DMS53 treated with DMSO at 0.1 percent for 48 hours (cell line): ENCODE data around the gene LRRC10B.

Experiments used
- DNase-seq: peaks from one replicate; lab custom pipeline; 2025; ENCODE audit not compliant: unreplicated experiment; lab: John Stamatoyannopoulos, UW

LRRC10B gene

GRCh38 chr11:61486011-61486620 lies 22.4 kb upstream of the LRRC10B start:
- no peak for DNase-seq

DNA sequence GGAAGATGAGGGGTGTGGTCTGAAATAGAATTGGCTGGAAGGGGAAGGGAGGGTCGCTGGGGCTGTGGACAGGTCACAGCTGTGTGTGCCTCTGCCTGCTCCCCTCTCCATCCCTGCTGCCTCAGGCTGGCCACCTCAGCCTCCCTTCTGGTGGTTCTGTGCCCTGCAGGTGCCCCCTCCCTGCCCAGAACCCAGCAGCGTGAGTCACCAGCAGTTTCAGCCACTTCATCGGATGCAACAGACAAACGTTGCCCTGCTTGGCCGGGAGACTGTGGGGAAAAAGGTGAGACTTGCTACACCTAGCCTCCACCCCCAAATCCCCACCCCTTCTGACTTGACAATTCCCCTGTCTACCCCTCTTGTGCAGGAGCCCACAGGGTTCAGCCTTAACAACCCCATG lies 21.8 kb upstream of the LRRC10B start:
- no peak for DNase-seq

DNA sequence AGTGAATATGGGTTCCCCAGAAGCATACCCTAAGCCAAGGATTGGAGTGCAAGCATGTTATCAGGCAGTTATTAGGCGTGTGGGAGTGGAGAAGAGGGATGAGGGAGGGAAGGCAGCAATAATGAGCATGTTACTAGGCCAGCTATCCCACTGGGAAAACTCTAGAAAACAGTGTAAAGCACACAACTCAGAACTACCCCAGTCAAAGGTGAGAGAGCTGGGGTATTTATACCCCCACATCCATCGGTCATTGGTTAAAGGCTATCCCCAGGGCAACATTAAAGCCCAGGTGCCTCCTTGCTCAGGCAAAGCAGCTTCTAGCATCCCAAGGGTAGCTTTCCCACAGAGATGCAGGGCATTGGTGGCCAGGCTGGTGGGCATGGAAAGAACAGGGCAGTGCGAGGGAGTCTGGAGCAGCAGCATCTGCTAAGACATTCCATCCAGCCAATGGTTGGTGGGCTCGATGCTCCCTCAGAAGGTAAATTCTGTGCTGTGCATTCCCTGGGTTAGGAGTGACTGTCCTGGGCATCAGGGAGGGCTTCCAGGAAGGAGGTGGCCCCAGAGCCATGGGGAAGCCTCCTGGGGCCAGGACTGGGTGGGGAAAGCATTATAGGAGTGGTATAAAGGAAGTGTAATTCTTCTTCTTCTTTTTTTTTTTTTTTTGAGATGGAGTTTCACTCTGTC lies 21.1 kb upstream of the LRRC10B start:
- no peak for DNase-seq

DNA sequence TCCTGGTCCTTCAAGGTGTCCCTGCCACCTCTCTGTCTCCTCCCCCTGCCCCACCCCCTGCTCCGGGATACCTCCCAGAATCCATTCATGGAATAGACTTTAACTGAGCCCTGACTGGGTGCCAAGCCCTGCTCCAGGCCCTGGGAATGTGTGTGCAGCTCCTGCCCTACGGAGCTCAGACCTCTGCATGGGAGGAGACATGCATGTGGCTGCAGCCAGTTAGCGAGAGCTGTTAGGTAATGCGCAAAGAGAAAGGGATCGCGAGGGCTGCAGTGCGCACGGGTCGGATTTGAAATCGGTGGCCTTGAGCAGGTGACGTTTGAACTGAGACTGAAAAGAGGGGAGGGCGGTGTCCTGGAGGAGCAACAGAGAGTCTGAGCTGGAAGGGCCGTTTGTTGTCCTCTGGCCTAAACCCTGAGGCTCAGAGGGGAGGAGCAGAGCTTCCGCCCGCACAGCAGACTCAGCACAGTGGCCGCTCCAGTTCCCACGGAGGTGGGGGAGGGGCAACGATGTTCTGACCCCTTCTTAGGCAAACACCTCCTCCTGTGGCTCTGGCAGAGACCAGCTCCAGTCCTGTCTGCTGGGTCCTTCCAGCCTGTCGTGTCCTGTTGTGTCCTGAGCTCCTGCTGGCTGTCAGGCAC lies 19.8 kb upstream of the LRRC10B start:
- peak; percentile 98 for DNase-seq

DNA sequence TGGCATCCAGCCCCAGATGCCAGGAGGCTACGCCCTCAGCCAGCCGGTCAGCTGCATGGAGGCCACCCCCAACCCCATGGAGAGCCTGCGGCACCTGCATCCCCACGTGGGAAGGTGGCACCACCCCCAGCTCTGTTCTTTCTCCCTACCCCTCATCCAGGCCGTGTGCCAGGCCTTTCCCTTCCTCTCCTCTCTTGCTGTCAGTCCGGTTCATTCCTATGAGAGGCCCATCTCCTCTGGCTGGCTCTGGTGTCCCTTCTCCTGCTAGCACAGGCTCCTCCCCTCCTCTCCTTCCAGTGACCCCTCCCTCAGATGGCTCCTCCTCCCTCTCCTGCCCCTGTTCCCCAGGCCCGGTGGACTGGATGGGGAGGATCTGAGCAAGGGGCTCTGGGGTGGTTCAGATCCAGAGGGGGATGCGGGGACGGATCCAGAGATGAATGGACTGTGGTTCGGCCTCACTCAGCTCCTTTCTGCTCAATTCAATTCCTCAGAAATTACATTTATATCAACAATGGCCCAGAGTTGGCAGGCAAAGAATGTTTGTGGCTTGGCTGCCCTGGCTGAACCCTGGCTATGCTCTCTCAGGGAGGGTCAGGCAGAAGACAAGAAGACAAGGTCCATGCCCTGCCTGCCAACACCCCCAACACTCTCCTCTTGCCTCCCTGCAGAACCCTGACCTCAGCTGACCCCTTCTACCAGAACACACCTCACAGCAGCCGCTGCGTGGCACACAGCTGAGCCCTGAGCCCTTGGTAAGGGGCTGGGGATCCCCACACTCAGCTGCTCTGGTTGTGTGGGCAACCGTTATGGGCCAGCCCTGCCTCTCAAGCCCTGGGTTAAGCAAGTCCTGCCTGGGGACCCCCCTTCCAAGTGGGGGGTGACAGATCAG lies 18.5 kb upstream of the LRRC10B start:
- peak; percentile 74 for DNase-seq

- no peak for DNase-seq
These were observed 16.7 kb upstream of the LRRC10B start for GRCh38 chr11:61491736-61492395.

DNA sequence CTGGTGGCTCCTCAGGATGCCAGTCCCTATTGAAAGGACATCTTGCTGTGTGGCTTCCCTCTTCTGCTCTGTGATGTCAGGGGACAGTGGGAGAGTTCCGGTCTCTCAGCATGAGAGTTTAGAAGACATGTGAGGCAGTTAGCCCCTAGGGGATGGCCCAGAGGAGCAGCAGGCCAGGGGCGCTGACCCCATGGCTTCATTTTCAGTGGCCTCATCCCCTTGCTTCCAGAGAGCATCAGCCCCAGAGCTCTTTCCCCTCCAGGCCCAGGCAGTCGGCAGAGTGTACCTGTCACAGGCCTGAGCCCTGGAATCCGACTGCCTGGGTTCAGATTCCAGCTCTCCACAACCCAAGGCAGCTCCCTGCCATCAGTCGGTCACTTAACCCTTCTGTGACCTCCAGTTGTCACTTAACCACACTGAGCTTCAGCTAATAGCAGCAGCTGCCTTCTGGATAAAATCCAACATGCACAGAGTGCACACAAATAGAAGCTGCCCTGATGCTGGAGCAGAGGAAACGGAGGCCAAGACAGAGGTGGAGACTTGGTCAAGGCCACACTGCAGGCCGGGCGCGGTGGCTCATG lies 14.1 kb upstream of the LRRC10B start:
- no peak for DNase-seq

DNA sequence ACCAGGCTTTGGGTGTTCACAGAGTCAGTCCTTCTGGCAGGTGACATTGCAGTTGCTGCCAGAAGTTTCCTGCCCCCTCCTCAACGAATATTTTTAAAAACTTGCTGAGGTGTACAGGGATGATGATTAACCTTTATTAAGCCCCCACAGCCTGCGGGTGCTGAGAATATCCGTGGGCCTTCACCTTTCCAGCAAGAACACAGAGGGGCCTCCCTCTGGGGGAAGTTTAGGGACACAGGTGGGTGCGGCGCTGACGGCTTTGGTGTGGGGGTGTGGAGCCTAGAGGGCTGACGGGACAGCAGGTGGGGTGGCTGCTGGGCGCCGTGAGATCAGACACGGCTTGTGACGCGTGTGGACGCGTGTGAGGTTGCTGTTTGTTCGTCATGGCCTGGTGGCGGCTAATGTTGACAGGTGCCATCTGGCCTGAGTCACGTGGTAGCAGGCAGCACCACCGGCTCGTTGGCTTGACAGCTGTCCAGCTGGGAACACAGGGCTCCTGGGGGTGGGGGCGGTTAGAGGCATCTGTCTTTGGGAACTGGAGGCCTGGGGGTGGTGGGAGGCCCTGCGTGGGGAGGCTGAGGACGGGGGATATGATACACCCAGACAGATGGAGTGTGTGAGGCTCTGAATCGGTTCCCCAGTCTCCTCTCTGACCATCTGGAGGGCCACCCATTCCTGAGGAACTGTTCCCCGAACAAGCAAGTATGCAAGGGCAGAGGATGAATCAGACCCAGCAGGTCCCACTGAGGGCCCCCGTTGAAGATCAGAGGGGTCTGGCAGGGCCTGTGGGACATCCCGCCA lies 12.5 kb upstream of the LRRC10B start:
- peak; percentile 93 for DNase-seq

DNA sequence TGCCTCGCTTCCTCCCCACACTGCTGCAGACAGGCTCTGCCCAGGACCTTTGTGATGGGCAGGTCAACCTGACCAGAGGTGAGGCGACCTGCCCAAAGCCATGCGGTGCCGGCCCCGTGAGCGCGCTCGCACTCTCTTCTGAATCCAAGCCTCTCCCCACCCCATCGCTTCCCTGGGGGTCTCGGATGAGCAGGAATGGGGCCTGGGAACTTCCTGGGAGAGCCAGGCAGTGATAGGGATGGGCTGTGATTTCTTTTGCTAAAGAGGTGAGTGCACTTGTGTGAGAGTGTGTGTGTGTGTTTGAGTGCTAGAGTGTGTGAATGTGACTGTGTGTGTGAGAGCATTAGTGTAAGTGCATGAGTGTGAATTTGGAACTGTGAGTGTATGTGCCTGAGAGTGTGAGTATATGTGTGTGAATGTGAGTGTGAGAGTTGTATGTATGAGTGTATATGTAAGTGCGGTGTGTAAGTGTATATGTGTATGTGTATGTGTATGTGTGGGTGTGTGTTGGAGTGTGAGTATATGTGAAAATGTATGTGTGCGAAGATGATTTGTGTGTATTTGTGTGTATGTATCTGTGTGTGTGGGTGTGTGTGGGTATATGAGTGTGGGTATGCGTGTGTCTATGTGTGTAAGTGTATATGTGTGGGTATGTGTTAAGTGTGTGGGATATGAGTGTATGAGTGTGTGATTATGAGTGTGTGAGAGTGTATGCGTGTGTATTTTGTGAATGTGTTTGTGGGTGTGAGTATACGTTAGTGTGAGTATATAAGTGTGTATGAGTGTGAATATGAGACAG lies 11.7 kb upstream of the LRRC10B start:
- no peak for DNase-seq

DNA sequence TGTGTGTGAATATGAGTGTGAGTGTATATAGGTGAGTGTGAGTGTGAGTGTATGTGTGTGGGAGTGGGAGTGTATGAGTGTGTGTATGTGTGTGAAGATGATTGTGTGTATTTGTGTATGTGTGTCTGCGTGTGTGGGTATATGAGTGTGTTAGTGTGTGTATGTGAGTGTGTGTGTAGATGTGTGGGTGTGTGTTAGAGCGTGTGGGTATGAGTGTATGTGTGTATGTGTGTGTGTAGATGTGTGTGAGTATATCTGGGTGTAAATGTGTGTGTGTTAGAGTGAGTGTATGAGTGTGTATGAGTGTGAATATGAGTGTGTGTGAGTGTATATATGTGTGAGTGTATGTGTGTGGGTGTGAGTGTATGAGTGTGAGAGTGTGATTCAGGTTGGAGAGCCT lies 11.1 kb upstream of the LRRC10B start:
- DNase-seq, result no peak

DNA sequence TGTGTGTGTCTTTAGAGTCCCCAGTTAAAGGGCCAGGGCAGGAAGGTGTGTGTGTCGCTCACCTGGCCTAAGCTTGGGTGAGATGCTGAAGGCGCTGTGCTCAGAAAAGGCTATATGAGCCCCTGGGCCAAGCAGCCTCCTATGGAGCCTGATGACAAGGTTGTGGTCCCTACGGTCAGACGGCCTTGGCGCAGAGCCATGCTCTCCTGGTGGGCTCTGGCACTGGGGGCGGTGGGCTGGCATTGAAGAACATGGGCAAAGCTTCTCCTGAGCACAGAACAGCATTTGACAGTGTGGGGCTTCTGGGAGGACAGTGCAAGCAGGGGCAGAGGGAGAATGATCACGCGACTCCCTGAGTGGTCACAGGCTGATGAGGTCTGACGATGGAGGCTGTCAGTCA lies 10.7 kb upstream of the LRRC10B start:
- no peak for DNase-seq

GRCh38 chr11:61498767-61499341 lies 9.7 kb upstream of the LRRC10B start:
- no peak for DNase-seq

GRCh38 chr11:61499816-61500491 lies 8.6 kb upstream of the LRRC10B start:
- no peak for DNase-seq

DNA sequence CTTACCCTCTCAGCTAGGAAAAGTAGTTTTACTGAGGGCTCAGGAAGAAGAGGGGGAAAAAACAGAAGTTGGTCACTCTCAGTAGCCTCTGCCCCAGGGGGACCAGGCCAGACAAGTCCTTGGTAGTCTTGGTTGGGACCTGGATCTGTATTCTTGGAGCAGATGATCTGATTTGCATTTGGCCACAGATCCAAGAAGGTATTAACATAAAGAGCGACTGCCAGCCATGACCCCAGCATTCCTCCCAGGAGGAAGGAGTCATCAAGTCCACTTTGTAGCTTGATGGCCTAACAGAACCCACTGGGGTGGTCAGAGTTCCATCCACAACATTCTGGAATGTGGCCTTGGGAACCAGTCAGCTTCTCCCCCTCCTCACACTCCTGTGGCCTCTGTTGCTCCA lies 6.0 kb upstream of the LRRC10B start:
- DNase-seq, result no peak

- DNase-seq, result no peak
These were observed 5.3 kb upstream of the LRRC10B start for GRCh38 chr11:61503135-61503770.

GRCh38 chr11:61505106-61505505 lies 3.4 kb upstream of the LRRC10B start:
- DNase-seq, result no peak

GRCh38 chr11:61505640-61506155 lies 2.9 kb upstream of the LRRC10B start:
- no peak for DNase-seq
